NCI-H187 treated with DMSO at 0.1 percent for 48 hours (cell line): ENCODE data around the gene NEK7.
"Not testable (repeated sequence)": the region's sequence is repeated elsewhere in the genome, so short reads cannot be mapped to it uniquely, and the experiment has no call there.

Source experiments
- DNase-seq: peaks from one replicate; lab custom pipeline; 2025; lab: John Stamatoyannopoulos, UW

NEK7 gene

DNA sequence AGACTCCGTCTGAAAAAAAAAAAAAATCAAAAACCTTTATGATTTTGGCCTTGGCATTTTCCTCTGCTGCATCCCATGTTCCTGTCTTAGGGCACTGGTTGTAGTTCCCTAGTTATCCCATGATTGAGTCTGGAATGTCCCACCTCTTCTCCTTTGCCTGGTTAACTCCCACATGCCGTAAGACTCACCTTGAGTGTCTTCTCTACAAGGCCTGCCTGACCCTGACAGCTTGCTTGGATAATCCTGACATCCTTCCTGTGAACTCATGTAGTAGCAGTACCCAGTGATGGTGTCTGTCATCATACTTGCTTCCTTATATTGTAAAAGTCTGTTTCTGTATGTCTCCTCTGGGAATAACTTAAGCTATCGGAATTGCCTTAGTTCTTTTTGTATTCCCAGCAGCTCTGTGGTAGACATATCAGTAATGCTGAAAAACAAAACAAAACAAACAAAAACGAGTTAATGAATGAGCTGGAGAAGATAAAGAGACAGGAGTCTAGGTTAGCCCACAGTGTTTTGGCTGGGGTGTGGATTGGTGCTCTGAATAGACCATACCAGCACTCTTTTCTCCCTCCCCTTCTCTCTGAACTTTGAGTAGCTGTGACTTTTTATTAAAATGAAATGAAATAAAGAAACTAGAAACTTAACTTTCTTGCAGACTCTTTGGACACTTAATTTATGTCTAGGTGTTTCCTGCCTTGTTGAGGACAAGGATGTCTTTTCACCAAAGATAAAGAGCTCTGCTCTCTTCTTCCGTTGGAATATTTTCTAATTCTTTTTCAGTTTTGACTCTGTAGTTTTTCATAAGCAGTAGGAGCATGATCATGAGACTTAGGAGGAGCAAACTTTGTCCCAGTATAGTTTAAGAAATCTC is 15.1 kb downstream of the NEK7 start:
- DNase-seq, result no peak

DNA sequence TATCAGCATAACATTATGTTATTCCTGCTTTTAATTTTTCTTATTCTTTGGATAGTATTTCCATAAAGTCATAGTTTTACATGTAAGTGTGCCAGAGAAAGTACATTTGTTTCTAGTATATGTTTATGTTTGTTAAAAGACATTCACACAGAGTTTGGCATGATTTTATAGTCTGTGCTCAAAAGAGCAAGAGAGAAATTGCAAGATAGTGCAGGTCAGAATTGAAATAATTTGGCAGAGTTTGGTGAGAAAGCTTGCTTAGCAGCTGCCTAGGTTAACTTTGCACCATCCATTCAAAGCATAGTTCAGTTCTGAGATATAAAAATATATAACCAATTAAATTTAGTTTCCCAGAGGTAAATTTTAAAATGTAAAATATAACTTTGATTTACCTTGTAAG is 17.0 kb downstream of the NEK7 start:
- DNase-seq, result no peak

DNA sequence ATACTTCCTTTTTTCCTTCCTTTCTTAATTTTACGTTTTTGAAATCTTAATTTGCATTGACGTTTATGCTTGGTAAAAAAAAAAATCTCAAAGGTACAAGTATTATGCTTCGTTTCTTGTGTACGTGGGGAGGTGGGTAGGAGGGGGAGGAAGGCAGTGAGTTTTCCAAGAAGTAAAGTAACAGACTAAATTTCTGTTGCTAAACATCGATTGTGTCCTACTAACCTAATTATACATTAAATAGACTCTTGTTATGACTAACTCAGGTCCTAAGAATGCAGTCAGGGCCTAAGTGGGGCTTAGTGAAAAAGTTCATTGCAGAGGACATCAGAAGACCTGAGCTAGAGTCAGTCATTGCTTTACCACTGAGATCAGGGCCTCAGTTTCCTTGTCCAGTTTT is 17.5 kb downstream of the NEK7 start:
- no peak for DNase-seq

DNA sequence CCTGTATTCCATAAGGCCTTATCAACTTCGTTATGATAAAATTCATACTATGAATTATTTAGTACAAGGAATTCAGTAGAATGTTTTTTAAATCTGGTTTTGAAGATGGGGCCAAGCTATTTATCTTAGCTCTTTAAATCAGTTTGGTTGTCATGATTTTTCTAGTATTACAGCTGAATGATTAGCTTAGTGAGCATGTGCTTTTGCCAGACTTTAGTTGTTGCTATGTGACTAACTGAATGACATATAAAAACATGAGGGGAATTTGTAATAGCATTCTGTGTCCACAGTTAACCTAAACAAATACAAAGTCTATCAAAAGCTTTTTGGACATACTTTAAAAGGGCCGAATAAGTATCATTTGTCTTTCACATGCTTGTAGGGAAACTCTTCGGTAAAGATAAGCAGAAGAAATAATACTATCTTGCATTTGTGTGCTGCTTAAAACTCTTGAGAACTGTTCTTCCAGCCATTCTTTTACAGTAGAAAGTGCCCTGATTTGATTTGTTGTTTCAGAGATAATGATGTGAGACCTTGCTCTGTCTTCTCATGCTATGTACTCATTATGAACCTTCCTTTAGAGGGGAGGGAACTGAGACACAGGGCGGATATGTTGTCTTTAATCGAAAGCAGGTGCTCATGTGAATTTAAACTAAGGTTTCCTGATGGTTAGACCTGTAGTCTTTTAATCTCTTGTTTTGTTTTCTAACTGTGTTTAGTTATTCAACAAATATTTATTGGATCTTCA is 18.8 kb downstream of the NEK7 start:
- DNase-seq, result no peak

DNA sequence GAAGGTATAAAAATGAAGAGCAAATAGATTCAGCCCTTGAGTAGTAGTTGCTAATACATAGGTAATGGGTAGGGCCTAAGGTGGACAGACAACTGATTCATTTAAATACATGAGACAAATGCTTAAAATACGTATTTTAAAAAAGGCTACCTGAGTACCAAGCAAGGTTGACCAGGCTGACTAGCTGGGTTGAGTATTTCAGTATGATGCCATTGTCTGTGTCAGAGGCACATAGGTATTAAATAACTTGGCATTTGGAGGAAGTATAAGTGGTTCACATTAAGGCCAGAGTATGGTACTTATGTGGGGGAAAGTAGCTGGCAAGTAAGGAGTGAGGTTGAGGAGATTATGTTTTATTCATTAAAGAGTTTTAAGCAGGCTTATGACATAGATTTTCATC is 19.4 kb downstream of the NEK7 start:
- DNase-seq, result no peak

DNA sequence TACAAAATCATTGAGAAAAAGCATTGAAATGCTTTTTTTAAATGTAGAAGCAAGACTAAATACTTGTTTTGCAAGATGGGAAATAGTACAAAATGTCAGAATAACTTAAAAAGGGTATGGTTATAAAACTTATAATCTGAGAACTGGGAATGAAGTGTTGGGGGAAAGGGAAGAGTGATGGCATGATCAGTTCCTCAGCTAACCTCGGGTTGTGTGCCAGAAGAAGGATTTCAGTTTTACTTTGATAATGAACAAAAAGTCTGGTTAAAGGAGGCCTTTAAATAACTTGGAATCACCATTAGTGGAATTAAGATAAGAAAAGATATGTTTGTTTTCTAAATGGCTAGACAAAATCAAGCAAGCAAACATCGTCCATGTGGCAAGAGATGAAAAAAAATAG is 20.7 kb downstream of the NEK7 start:
- no peak for DNase-seq

DNA sequence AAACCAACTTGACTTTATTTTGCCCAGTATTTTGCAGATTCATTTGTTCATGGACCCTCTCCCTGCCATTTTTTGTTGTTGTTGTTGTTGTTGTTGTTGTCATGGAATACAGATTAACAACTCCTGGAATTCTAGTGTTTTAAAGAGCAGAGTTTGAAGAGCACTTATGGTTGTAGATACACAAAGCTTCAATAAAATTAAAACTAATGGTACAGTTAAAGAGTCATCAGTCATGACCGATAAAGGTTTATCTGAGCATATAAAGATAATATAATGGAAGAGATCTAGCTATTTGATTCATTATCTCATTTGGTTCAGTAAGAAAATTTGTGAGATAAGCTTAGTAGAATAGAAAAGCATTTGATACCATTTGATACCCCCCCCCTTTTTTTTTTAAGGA is 21.8 kb downstream of the NEK7 start:
- no peak for DNase-seq

DNA sequence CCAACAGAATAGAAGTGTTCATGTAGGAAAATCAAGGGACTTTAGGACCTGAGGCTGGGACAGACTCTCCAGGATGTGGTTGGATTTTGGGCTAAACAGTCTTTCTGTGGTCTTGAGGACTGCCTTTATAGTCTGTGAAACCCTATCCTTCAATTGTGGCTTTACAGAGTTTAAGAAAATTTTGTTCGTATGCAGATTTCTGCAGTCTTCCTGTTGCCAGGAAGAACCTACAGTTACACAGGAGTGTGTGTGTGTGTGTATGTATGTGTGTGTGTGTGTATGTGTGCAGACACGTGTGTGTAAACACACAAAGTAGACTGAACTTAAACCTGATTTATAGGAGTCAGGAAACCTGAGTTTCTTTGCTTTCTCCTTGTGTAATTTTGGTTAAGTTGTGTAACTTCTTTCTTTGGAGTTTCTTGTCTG is 22.8 kb downstream of the NEK7 start:
- no peak for DNase-seq

DNA sequence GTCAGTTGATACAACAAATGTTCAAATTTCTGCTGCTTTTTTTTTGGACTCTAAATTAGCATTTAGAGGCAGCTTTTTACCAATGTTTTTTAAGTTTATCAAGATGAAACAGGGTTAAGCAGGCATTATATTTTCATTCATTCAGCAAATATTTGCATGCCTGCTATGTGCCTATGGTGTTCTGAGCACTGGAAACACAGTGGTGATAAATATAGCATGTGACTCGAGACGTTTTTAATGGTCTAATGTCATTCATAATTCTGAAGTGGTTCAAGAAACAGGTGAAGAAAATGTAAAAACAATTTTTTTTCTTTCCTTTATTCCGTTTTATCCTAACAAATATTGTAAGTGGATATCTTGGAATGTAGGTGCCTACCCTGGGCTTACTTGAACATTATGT is 26.8 kb downstream of the NEK7 start:
- DNase-seq, result no peak

DNA sequence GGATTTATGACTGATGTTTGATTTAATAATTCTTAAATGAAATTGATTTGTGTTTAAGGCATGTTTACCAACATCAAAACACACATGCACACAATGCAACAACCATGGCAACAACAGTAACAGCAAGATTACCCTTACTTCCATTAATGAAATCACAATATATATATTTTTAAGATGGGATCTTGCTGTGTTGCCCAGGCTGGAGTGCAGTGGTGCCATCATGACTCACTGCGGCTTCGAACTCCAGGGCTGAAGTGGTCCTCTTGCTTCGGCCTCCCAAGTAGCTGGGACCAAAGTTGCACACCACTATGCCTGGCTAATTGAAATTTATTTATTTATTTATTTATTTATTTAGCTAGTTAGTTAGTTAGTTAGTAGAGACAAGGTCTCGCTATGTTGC is 27.7 kb downstream of the NEK7 start:
- DNase-seq, result no peak

DNA sequence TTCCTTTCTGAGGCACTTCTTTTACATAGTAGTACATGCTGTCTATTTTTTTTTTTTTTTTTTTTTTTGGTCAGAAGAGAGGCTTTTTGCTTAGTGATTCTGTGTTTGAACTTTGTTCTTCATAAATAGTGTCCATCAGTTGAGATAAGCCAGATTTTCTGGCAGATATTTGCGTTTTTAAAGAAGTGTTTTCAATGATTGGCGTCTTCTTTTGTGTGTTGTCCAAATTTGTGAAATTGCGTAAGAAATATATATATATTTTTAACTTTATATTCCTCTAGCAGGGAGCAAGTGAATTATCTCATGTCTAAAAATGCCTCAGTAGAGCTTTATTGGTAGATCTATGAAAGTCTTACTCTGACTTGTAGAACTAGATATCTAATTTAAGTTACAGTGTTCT is 28.3 kb downstream of the NEK7 start:
- DNase-seq, result no peak

DNA sequence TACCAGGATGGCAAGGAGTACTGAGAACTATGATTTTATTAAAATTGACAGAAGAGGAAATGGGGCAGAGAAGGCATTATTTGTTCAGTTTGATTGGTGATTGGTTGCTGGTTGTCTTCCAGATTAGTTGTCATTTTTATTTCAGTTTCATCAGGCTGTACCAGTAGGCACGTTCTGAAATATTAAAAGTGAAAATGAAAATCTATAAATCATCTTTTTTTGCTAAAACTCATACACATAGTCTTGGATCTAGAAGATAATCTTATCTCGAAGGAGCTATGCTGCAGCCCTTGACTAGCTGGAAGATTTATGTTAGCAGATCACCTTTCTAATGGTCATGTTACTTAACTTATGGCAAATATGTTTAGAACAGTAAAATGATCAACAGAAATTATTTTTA is 29.0 kb downstream of the NEK7 start:
- DNase-seq, result no peak

DNA sequence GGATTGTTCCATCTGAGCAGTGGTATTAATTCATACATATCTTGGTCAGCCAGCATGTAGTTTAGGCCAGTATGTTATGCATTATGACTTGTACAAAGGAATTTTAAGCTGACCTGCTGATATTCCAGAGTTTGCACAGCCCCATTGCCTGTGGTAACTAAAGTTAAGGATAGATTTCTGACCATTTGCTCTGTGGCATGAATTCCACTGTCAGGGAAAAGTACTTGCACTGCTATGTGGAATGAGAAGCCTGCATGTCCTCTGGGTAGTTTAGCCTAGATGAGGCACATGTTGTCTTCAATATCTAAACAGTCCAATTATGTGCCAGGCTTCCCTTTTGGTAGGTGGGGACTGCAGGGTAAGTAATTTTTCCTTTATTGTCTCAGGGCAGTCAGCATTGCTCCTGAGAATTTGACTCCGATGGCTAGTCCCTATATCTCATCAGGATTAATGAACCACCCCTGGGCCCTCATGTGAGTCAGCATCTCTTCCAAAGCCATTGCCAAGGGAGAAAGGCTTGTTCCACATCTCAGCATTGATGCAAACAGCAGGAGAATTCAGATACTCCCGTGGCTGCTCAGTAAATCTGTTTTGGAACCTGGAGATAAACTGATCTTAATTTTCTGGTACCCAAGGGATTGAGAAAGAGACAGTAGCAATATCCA is 30.2 kb downstream of the NEK7 start:
- no peak for DNase-seq

DNA sequence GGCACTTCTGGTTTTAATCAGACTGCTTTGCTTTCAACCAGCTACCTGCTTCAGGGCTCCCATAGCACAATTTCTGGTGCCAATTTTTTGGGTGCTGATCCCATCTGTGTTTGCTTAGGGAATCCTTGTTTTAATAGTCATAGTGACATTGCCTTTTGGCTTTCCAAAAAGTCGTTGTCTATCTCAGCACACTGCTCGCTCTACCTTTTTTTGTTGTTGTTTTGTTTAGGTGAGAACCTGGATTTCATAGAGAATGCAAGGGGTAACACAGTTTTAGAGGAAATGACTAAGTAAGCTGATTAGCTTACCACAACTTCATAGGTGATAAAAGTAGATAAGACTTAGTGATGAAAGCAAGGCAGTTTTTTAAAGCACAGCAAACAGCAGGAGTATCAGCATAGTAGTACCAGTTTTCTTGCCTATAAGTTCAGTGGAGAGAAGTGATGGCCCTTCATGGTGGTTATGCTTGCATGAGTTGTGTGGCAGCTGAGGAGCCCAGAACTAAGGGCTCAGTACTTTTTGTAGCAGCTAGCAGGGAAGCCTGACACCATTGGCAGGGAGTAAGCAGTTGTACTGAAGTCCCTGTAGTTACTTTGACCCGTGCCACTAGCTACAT is 31.3 kb downstream of the NEK7 start:
- no peak for DNase-seq

DNA sequence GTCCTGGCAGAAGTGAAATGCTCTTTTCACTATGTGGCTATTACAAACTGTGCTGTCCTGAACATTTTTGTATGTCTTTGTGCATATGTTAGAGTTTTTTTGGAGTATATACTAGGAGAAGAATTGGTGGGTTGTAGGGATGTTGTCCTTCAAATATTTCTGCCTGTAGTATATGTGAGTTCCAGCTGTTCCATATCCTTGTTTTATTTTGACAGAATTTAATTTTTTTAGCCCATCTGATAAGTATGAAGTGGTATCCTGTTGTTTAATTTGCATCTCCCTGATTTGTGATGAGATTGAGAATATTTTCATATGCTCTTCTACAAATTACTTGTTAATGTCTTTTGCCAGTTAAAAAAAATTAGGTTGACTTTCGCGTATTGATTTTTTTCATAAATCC is 34.3 kb downstream of the NEK7 start:
- no peak for DNase-seq

DNA sequence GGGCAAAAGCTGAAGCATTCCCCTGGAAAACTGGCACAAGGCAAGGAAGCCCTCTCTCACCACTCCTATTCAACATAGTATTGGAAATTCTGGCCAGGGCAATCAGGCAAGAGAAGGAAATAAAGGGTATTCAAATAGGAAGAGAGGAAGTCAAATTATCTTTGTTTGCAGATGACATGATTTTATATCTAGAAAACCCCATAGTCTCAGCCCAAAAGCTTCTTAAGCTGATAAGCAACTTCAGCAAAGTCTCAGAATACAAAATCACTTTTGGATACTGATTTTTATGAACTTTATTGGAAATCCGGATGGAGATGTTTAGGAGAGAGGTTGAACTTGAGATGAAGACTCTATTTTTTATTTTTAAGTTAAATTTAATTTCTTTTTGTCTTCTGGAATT is 37.1 kb downstream of the NEK7 start:
- not testable (repeated sequence) for DNase-seq

DNA sequence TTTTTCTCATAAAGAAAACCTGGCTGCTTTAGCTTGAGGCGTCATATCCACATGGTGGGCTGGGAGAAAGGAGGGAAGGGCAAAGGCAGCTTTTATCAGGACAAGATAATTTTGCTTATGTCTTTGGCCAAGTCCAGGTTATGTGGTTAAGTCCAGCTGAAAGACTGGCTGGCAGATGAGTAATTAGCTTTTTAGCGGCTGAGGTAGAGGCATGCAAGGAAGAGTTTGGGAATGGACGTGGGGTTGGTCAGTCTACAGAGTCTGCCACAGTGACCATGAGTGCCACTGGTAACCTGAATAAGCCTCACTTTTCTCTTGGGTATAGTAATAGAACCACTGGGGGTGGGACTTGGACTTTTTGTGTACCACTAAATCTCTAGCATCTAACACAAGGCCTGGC is 39.8 kb downstream of the NEK7 start:
- no peak for DNase-seq

DNA sequence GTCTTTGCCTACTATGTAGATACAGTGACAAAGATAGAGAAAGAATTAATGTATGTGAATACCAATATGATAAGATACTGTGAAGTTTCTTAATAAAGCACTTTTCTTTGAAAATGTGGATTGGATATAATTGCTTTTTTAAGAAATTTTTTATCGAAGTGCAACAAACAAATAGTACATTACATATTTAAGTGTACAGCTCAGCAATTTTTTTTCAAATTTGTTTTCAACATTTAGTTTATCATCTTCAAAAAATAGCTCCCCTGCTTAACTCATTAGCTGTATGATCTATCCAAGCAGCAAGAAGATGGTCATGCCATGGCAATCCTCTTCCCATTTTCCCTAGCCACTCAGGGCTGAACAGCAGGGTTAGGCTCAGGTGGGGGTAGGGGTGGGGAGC is 40.5 kb downstream of the NEK7 start:
- DNase-seq, result no peak

DNA sequence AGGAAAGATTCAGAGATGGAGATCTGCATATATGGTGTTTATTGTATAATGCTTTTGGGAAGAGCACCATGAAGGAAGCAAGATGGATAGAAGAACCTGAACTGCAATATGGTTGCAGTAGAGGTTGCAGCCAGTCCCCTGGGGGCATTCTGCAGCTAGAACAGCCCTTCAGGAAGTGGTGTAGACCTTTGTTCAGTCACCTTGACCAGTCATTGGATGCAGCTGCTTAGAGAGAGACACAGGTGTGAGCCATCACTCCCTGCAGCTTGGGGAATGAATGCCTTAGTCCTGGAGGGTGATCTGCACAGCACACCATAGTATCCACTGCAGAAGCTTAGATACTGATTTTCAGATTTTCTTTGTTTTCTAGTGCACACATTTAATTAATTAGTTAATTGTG is 42.3 kb downstream of the NEK7 start:
- DNase-seq, result no peak

DNA sequence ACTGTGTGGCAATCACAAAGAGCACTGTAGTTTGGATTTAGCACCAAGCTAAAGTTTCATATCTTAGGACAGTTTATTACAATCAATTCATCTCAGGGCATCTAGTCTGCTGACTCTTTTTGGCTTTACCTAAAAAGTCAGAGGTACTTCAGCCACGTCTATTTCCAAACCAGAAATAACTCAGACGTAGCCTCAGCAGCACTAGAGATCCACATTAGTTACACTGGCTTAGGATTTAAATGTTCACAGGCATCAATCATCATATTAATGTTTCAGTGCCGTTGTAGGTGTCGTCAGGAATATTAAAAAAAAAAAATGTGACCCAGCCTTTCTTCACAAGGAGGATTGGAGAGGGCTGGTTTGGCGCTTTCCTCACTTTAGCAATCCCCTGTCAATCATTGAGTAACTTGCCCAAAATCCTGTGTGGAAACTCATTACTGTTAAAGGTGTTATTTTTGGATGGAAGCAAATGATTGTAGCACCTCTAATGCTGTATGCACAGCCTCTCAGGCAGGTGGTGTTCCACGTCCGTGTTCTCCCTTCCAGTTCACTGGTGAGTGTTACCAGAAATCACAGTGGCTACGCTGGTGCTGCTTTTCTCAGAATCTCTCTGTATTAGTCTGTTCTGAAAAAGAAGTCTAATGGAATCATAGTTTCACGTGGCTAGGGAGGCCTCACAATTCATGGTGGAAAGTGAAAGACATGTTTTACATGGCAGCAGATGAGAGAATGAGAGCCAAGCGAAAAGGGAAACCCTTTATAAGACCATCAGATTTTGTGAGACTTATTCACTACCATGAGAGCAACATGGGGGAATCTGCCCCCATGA is 45.4 kb downstream of the NEK7 start:
- DNase-seq, result no peak

DNA sequence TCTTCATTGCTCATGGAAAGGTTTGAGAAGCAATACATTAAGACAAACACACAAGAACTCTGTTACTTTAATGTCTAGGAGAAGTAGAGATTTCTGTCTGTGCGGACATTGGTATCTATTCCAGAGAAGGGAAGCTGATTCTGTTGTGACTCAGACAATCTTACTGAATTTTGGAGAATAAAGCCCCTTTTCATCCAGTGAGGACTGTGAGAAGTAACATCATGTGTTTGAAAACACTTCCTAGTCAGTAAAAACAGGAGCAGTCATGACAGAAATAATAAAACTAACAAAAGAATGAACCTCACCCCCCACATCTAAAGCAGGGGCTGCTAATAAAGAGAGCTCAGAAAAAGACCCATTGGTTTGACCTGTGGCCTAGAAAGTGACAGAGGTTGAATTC is 46.6 kb downstream of the NEK7 start:
- DNase-seq, result no peak
